Stimulated activated CD8-positive, alpha-beta memory T cell treated with anti-CD3 and anti-CD28 coated beads, Interleukin-15, amount 100 ng/mL, for 48 hours (primary cell): ENCODE measurements around the gene CCL4L2.
"Not testable (repeated sequence)": the region's sequence is repeated elsewhere in the genome, so short reads cannot be mapped to it uniquely, and the experiment has no call there.

Source experiments
- DNase-seq, 2 donors: peaks; one replicate each; pipeline ENCODE4 v3.0.0-alpha.2; 2020; ENCODE audit warnings: low read depth in 2 of 2

The CCL4L2 gene

GRCh38 chr17:36210439-36211211 lies at the start of gene CCL4L2:
Gene CCL4L2, plus strand, starts transcription at chr17:36211063.
- not testable (repeated sequence) for DNase-seq

GRCh38 chr17:36168836-36169235 lies 42.0 kb upstream of the CCL4L2 start:
- DNase-seq, result not testable (repeated sequence)

- DNase-seq, result not testable (repeated sequence)
These were observed 34.3 kb upstream of the CCL4L2 start, which contains the start of gene TBC1D3B for GRCh38 chr17:36176536-36176935. Gene TBC1D3B, minus strand, starts transcription at chr17:36176636. Its CDS starts 1,586 bp downstream, at chr17:36175050.

- DNase-seq, result not testable (repeated sequence)
These were observed 29.3 kb upstream of the CCL4L2 start for GRCh38 chr17:36181446-36182175.

- no peak for DNase-seq
These were observed 28.5 kb upstream of the CCL4L2 start for GRCh38 chr17:36182176-36183000.

- no peak for DNase-seq
These were observed 27.6 kb upstream of the CCL4L2 start for GRCh38 chr17:36183001-36183971.

- DNase-seq, result no peak
These were observed 26.7 kb upstream of the CCL4L2 start for GRCh38 chr17:36184023-36184765.

- DNase-seq, result no peak
These were observed 25.4 kb upstream of the CCL4L2 start for GRCh38 chr17:36185416-36185815.

GRCh38 chr17:36186810-36187763 lies 23.8 kb upstream of the CCL4L2 start:
- not testable (repeated sequence) for DNase-seq

- not testable (repeated sequence) for DNase-seq
These were observed 22.8 kb upstream of the CCL4L2 start for GRCh38 chr17:36187943-36188665.

GRCh38 chr17:36188891-36189306 lies 22.0 kb upstream of the CCL4L2 start:
- DNase-seq, result peak in 1 of 2 donors; percentile 49

- DNase-seq, result not testable (repeated sequence)
These were observed 20.9 kb upstream of the CCL4L2 start for GRCh38 chr17:36189993-36190392.

- DNase-seq, result not testable (repeated sequence)
These were observed 20.1 kb upstream of the CCL4L2 start for GRCh38 chr17:36190549-36191330.

GRCh38 chr17:36193216-36193775 lies 17.6 kb upstream of the CCL4L2 start:
- DNase-seq, result no peak

- DNase-seq, result not testable (repeated sequence)
These were observed 16.6 kb upstream of the CCL4L2 start for GRCh38 chr17:36194147-36194831.

- DNase-seq, result not testable (repeated sequence)
These were observed 15.9 kb upstream of the CCL4L2 start for GRCh38 chr17:36194832-36195433.
